HG02763 (cell line): ENCODE measurements around the gene ENPEP.
"Not testable (repeated sequence)": the region's sequence is repeated elsewhere in the genome, so short reads cannot be mapped to it uniquely, and the experiment has no call there.

ENCODE experiments used
- ATAC-seq: cut with Tn5 transposase; IDR thresholded peaks from one replicate; pipeline ENCODE4 v1.9.1; 2021; ENCODE audit warnings: mild to moderate bottlenecking, moderate library complexity; ENCODE audit not compliant: unreplicated experiment

Gene ENPEP

GRCh38 chr4:110484767-110485166 is 8.8 kb downstream of the ENPEP start:
- no peak for ATAC-seq

DNA sequence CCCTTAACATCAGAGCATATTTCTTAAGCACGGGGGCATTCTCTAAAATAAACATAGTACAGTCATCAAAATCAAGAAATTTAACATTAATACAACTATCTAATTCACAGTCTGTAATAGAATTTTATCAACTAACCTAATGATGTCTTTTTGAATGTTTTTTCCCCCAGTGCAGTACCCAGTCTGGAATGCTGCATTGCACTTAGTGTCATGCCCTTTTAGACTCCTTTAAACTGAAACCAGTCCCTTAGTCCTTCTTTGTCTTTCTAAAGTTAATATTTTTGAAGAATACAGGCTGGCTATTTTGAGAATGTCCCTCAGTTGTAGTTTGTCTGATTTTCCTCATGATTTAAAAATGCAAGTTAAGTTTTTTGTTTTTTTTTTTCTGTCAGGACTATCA is 9.5 kb downstream of the ENPEP start:
- no peak for ATAC-seq

- no peak for ATAC-seq
These were observed 10.3 kb downstream of the ENPEP start for GRCh38 chr4:110486256-110486655.

- ATAC-seq: not testable (repeated sequence)
These were observed 10.9 kb downstream of the ENPEP start for GRCh38 chr4:110486850-110487249.

DNA sequence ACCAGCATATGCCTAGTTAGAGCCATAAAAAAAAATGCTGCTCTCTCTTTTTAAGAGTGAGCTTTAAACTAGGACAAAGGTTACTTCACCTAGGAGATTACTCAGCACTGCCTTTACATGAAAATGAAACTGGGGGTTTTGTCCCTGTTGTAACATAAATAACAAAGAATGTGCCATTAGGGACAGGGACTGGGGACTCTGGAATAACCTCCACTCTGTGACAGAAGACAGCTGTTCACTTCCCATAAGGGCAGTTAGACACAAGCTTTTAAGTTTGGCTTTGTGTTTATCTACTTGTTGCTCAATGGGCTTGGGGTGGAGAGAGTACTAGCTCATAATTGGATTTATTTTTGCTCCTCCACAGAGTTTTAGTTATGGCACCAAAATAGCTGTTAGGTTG is 11.9 kb downstream of the ENPEP start:
- ATAC-seq: peak; percentile 38

- ATAC-seq: no peak
These were observed 14.1 kb downstream of the ENPEP start for GRCh38 chr4:110489901-110490508.

- ATAC-seq: no peak
These were observed 16.6 kb downstream of the ENPEP start for GRCh38 chr4:110492522-110492921.

GRCh38 chr4:110493520-110493919 is 17.6 kb downstream of the ENPEP start:
- no peak for ATAC-seq

- ATAC-seq: no peak
These were observed 22.5 kb downstream of the ENPEP start for GRCh38 chr4:110498420-110498819.

- ATAC-seq: no peak
These were observed 23.2 kb downstream of the ENPEP start for GRCh38 chr4:110499126-110499525.

GRCh38 chr4:110501826-110502225 is 25.9 kb downstream of the ENPEP start:
- ATAC-seq: no peak

DNA sequence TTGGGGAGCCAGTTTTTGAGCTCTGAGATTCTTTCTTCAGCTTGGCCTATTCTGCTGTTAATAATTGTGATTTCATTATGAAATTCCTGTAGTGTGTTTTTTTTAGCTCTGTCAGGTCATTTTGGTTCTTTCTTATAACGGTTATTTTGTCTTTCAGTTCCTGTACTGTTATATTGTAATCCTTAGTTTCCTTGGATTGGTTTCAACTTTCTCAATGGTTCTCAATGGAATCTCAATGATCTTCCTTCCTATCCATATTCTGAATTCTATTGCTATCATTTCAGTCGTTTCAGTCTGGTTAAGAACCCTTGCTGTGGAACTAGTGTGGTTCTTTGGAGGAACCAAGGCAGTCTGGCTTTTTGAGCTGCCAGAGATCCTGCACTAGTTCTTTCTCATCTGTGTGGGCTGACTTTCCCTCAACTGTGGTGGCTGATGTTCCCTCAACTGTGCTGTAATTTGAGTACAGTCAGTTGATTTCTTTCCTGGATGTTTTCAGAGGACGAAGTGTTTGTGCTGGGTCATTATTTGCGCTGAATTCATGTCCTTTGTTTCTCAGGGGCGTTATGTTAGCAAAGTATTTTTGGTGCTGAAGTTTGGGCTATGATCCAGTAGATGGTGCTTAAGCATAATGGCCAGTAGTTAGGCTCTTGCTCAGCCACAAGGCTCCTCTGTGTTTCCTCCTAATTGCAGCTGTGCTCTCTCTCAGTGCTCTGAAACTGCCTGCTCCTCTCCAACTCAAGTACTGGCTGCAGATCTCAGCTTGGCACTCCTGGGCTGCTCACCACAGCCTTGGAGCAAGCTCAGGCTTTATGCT is 27.5 kb downstream of the ENPEP start:
- no peak for ATAC-seq

DNA sequence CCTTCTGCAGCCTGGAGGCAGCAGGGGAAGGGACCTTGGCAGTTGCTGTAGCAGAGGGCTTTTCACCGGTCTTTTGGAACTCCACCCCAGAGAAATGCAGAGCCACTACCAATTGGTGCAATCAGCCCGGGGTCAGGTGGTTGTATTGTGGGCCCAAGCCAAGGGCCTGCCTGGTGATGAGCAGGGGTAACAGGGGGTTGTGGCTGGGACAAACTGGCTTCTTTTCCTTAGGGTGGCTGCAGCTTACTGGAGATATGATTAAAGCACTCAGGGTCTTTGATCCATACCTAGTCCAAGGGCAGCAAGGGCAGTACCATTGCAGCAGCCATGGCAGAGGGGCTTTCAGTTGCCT is 28.1 kb downstream of the ENPEP start:
- no peak for ATAC-seq

GRCh38 chr4:110505440-110505839 is 29.5 kb downstream of the ENPEP start:
- no peak for ATAC-seq

DNA sequence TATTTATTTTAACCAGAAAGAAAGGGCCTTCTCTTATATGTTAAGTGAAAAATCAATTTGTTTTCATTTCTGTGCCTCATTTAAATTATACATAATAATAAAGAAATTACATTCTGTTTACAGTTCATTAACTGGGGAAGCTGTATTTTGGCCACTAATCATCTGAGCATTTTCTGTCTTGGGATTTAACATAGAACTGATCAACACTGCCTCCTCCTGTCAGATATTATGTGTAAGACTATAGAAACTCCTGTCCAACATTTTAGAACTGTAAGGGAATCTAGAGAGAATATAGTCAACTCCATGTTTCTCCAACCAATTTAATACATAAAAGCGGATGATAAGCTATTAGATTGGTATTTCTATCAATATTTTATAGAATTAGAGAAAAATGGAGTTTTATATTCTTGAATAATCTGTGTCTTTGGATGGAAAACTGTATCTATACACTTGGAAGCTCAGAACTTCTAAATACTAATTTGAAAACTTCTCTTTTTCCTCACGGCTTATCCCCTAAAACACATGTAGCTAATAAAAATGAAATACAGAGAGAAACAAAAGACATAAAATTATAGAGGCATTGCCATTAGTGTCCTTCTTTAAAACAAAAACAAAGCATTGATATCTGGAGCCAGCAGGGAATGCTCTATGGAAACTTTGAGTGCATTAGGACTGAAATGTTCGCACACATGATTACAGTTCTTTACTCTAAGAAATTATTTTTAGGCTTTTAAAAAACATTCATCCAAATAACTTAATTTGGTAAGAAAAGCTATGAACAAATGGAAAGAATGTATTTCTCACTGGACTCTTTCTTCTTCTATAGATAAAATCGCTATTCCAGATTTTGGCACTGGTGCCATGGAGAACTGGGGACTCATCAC is 33.1 kb downstream of the ENPEP start:
- ATAC-seq: no peak

DNA sequence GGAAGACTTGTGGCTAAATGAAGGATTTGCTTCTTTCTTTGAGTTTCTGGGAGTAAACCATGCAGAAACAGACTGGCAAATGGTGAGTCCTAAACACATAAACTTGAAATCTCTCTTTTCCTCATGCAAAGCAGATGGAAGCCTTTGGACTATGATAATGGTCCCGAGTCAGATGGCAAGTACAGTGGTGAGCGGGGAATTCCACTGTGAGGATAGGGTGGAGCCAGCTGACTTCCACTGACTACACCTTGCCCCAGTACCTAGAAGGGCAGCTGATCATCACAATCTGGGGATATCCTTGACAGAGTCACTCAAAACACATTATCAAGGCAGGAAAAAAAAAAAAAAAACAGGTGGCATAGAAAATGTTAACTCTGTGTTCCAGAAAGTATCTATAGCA is 34.3 kb downstream of the ENPEP start:
- ATAC-seq: no peak

- ATAC-seq: no peak
These were observed 35.1 kb downstream of the ENPEP start for GRCh38 chr4:110510955-110511544.

DNA sequence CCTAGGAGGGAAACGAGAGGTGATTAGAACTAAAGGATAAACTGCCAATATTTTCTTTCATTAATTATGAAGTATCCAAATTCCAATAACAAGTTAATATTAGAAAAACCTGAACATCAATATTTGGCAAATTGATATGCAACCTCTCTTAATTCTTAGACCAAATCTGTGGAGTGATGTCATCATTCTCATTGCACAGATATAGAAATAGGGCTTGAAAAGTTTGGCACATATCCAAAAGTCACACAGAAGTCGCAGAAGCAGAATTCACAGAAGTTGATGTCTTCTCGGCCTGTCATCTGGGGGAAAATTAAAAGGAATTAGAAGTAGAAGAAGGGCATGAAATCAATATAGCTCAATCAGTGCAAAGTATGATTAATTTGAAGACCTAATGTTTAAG is 36.9 kb downstream of the ENPEP start:
- ATAC-seq: no peak

GRCh38 chr4:110514889-110515479 is 39.0 kb downstream of the ENPEP start:
- ATAC-seq: no peak

- ATAC-seq: no peak
These were observed 39.7 kb downstream of the ENPEP start for GRCh38 chr4:110515676-110516075.
